ENCODE data around the gene FAM210A.

- TF ChIP-seq, protein P1, sequence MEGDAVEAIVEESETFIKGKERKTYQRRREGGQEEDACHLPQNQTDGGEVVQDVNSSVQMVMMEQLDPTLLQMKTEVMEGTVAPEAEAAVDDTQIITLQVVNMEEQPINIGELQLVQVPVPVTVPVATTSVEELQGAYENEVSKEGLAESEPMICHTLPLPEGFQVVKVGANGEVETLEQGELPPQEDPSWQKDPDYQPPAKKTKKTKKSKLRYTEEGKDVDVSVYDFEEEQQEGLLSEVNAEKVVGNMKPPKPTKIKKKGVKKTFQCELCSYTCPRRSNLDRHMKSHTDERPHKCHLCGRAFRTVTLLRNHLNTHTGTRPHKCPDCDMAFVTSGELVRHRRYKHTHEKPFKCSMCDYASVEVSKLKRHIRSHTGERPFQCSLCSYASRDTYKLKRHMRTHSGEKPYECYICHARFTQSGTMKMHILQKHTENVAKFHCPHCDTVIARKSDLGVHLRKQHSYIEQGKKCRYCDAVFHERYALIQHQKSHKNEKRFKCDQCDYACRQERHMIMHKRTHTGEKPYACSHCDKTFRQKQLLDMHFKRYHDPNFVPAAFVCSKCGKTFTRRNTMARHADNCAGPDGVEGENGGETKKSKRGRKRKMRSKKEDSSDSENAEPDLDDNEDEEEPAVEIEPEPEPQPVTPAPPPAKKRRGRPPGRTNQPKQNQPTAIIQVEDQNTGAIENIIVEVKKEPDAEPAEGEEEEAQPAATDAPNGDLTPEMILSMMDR (IDR thresholded peaks at IDR 0.05), result no peak
- TF ChIP-seq POLR2A (IDR thresholded peaks at IDR 0.05), result no peak
Observed at GRCh38 chr18:13716916-13717315, 9.4 kb downstream of the FAM210A start.

Data from body of pancreas (tissue), 4 donors.